Activated CD8-positive, alpha-beta T cell treated with anti-CD3 and anti-CD28 coated beads, Interleukin-2, amount 10 ng/mL, durations not matched to agents 7 days and 5 days (primary cell): ENCODE results near the gene GDPGP1. TPM values are rescaled to one million over a fixed set of nuclear protein-coding genes. Genes with fewer than 3 reads are reported as not detected.
"Not testable (repeated sequence)": the region's sequence is repeated elsewhere in the genome, so short reads cannot be mapped to it uniquely, and the experiment has no call there.

Experiments used
- ATAC-seq: fragments of 150-1000 bp; cut with Tn5 transposase; one replicate; pipeline ENCODE4 v1.10.0; 2021; ENCODE audit warnings: moderate library complexity
- CTCF ChIA-PET: fragments of 350-600 bp; sonication (Branson Sonifier 250); formaldehyde crosslinking; loops from one replicate; lab custom pipeline; 2021; ENCODE audit warnings: antibody characterized with exemption; lab: Charles Lee
- POLR2A ChIA-PET: fragments of 350-600 bp; sonication (Branson Sonifier 250); formaldehyde crosslinking; loops from one replicate; lab custom pipeline; 2021; ENCODE audit warnings: antibody characterized with exemption; lab: Charles Lee
- DNase-seq: peaks from one replicate; pipeline ENCODE4 v3.0.0-alpha.2; 2020
- H3K27ac Mint-ChIP-seq: one replicate; pipeline ENCODE4 v1.8.0; 2021; ENCODE audit warnings: mild to moderate bottlenecking, mixed read lengths
- H3K27me3 Mint-ChIP-seq: one replicate; pipeline ENCODE4 v1.8.0; 2021; ENCODE audit warnings: low read depth, mixed read lengths
- H3K36me3 Mint-ChIP-seq: one replicate; pipeline ENCODE4 v1.8.0; 2021; ENCODE audit warnings: low read depth, mixed read lengths
- H3K4me1 Mint-ChIP-seq: one replicate; pipeline ENCODE4 v1.8.0; 2021; ENCODE audit warnings: low read depth, mixed read lengths
- H3K4me3 Mint-ChIP-seq: one replicate; pipeline ENCODE4 v1.8.0; 2021; ENCODE audit warnings: mild to moderate bottlenecking, mixed read lengths
- H3K9me3 Mint-ChIP-seq: one replicate; pipeline ENCODE4 v1.8.0; 2022; ENCODE audit warnings: mixed read lengths; ENCODE audit not compliant: insufficient read depth
- total RNA-seq, 2 experiments: library from RNA; stranded (reverse); gene quantifications; one replicate each; pipeline ENCODE4 v1.2.3, GENCODE V29; 2021

Gene GDPGP1
- total RNA-seq, result 10 to 100 TPM; 10.0 to 12.1 TPM

GRCh38 chr15:90234096-90234988 is at the start of gene GDPGP1:
GDPGP1 (plus strand) TSS chr15:90234209; CDS start chr15:90240909, 6,700 bp downstream.
- DNase-seq (no peak), ATAC-seq (peak; percentile 73)
- H3K4me1 Mint-ChIP-seq, result peaks cover 54% of the 10 kb centered on the region
- peaks cover 41% of the 10 kb centered on the region for H3K36me3 Mint-ChIP-seq
- no peaks in the 10 kb centered on the region for H3K9me3 Mint-ChIP-seq
- H3K27me3 Mint-ChIP-seq, result no peaks in the 10 kb centered on the region
- peak within 1 kb of the TSS; percentile 93 for H3K27ac Mint-ChIP-seq
- ChIA-PET CTCF (interaction anchor here (1.0 to 4.0 kb wide), 9 partner anchors 12 to 147 kb away, joined by 3 to 17 read pairs (median 3); partner anchors contain the start of genes IDH2, NGRN, SEMA4B and TTLL13), POLR2A (interaction anchor here (0.6 to 4.7 kb wide), 15 partner anchors 9 to 727 kb away, joined by 3 to 35 read pairs (median 4); partner anchors contain the start of genes AP3S2, HDDC3, IDH2 and IQGAP1)
- peak within 1 kb of the TSS; percentile 92 for H3K4me3 Mint-ChIP-seq

- CTCF ChIA-PET, result interaction anchor here (1.7 kb wide), 1 partner anchor 34 kb away, joined by 3 read pairs; no protein-coding TSS in a partner anchor
- Mint-ChIP-seq H3K27ac (no peak overlapping the region), H3K36me3 (no peaks in the 10 kb centered on the region), H3K27me3 (peaks cover 8% of the 10 kb centered on the region), H3K4me1 (peaks cover 19% of the 10 kb centered on the region), H3K4me3 (peak overlapping the region; percentile 79), H3K9me3 (no peaks in the 10 kb centered on the region)
- ATAC-seq (peak; percentile 86), DNase-seq (peak; percentile 69)
- POLR2A ChIA-PET, result no interaction called here
Observed at GRCh38 chr15:90184786-90185704, 49.0 kb upstream of the GDPGP1 start.

GRCh38 chr15:90187257-90187868 is 46.6 kb upstream of the GDPGP1 start:
- ATAC-seq (no peak), DNase-seq (no peak)
- peaks cover 2% of the 10 kb centered on the region for H3K27me3 Mint-ChIP-seq
- H3K4me1 Mint-ChIP-seq, result peaks cover 33% of the 10 kb centered on the region
- CTCF ChIA-PET, result interaction anchor here (0.7 to 1.7 kb wide), 3 partner anchors 9 to 115 kb away, joined by 3 read pairs; no protein-coding TSS in a partner anchor
- no peaks in the 10 kb centered on the region for H3K9me3 Mint-ChIP-seq
- H3K27ac Mint-ChIP-seq, result no peak overlapping the region
- POLR2A ChIA-PET, result interaction anchor here (0.5 kb wide), 1 partner anchor 34 kb away, joined by 4 read pairs; no protein-coding TSS in a partner anchor
- no peak overlapping the region for H3K4me3 Mint-ChIP-seq
- H3K36me3 Mint-ChIP-seq, result no peaks in the 10 kb centered on the region

DNA sequence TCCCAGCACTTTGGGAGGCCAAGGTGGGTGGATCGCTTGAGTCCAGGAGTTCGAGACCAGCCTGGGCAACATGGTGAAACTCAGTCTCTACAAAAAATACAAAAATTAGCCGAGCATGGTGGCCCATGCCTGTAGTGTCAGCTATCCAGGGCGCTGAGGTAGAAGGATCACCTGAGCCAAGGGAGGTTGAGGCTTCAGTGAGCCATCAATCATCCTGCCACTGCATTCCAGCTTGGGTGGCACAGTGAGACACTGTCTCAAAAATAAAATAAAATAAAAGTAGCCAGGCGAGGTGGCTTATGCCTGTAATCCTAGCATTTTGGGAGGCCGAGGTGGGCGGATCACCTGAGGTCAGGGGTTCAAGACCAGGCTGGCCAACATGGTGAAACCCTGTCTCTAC is 45.9 kb upstream of the GDPGP1 start:
- H3K9me3 Mint-ChIP-seq, H3K4me3 Mint-ChIP-seq, H3K27ac Mint-ChIP-seq, H3K27me3 Mint-ChIP-seq, DNase-seq, H3K36me3 Mint-ChIP-seq, ATAC-seq: not testable (repeated sequence)
- CTCF ChIA-PET, result interaction anchor here (0.6 kb wide), 1 partner anchor 318 kb away, joined by 4 read pairs; no protein-coding TSS in a partner anchor
- peaks cover 40% of the 10 kb centered on the region for H3K4me1 Mint-ChIP-seq
- POLR2A ChIA-PET, result interaction anchor here (0.5 kb wide), 1 partner anchor 35 kb away, joined by 4 read pairs; no protein-coding TSS in a partner anchor

- ATAC-seq, result no peak
- no peaks in the 10 kb centered on the region for H3K9me3 Mint-ChIP-seq
- DNase-seq, result no peak
- peaks cover 2% of the 10 kb centered on the region for H3K27me3 Mint-ChIP-seq
- no peak overlapping the region for H3K4me3 Mint-ChIP-seq
- H3K36me3 Mint-ChIP-seq, result peaks cover 2% of the 10 kb centered on the region
- no peak overlapping the region for H3K27ac Mint-ChIP-seq
- H3K4me1 Mint-ChIP-seq, result peaks cover 44% of the 10 kb centered on the region
- ChIA-PET CTCF (interaction anchor here (1.2 to 4.0 kb wide), 2 partner anchors 12 to 25 kb away, joined by 3 to 19 read pairs; partner anchors contain the start of gene SEMA4B), POLR2A (no interaction called here)
Observed at GRCh38 chr15:90188914-90189748, 44.9 kb upstream of the GDPGP1 start.

DNA sequence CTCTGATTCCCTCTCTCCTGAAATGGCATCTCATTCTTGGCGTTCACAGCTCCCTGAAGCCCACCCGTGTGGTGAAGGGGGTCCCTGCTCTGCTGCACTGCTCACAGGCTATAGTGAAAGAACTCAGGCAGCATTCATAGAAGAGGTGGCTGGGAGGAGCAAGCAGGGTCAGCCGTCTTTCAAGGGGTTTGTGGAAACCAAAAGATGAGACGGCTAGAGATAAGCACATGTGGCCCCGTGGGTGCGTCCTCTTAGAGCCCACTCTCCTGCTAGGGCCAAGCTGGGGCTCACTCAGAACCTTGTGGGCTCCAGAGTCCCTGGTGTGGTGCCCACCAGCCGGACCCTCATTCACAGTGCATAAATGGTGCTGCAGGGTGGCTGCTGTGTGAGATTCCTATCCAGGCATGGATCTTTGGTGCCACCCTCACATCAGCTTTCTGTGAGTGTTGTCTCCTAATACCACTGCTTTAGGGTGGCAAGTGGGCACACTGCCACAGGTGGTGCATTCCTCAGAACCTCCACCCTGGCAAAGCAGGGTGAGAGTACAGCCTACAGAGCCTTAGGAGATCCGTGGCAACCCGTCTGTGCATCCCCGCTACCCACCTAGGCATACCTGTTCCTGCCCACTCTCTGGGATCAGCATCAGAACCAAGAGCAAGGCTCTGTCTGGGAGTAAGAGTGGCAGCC is 44.1 kb upstream of the GDPGP1 start:
- Mint-ChIP-seq H3K4me1 (peaks cover 40% of the 10 kb centered on the region), H3K9me3 (no peaks in the 10 kb centered on the region)

GRCh38 chr15:90190606-90191343 is 43.2 kb upstream of the GDPGP1 start:
- H3K9me3 Mint-ChIP-seq, result no peaks in the 10 kb centered on the region
- H3K27me3 Mint-ChIP-seq, result peaks cover 2% of the 10 kb centered on the region
- H3K4me3 Mint-ChIP-seq, result no peak overlapping the region
- DNase-seq (no peak), ATAC-seq (no peak)
- peaks cover 34% of the 10 kb centered on the region for H3K4me1 Mint-ChIP-seq
- POLR2A ChIA-PET, result no interaction called here
- H3K36me3 Mint-ChIP-seq, result peaks cover 2% of the 10 kb centered on the region
- H3K27ac Mint-ChIP-seq, result peak overlapping the region; percentile 35
- CTCF ChIA-PET, result interaction anchor here (2.1 to 4.0 kb wide), 2 partner anchors 10 to 48 kb away, joined by 7 to 19 read pairs; partner anchors contain the start of gene SEMA4B

More for the DNA sequence above, 44.1 kb upstream of the GDPGP1 start:
- Mint-ChIP-seq H3K27me3 (peaks cover 2% of the 10 kb centered on the region), H3K36me3 (peaks cover 2% of the 10 kb centered on the region), H3K27ac (peak overlapping the region; percentile 35), H3K4me3 (no peak overlapping the region)
- ATAC-seq (no peak), DNase-seq (no peak)
- POLR2A ChIA-PET, result no interaction called here
- CTCF ChIA-PET, result interaction anchor here (1.2 to 4.0 kb wide), 2 partner anchors 11 to 25 kb away, joined by 3 to 19 read pairs; partner anchors contain the start of gene SEMA4B

GRCh38 chr15:90191344-90191687 is 42.7 kb upstream of the GDPGP1 start:
- Mint-ChIP-seq H3K36me3 (peaks cover 2% of the 10 kb centered on the region), H3K27me3 (peaks cover 2% of the 10 kb centered on the region), H3K9me3 (no peaks in the 10 kb centered on the region), H3K4me1 (peaks cover 34% of the 10 kb centered on the region), H3K27ac (peak overlapping the region; percentile 78), H3K4me3 (no peak overlapping the region)
- ATAC-seq (no peak), DNase-seq (no peak)
- ChIA-PET CTCF (interaction anchor here (1.4 to 4.0 kb wide), 4 partner anchors 9 to 48 kb away, joined by 3 to 19 read pairs (median 6); partner anchors contain the start of gene SEMA4B), POLR2A (interaction anchor here (1.1 to 2.5 kb wide), 3 partner anchors 9 to 48 kb away, joined by 3 to 19 read pairs (median 3); partner anchors contain the start of gene SEMA4B)

DNA sequence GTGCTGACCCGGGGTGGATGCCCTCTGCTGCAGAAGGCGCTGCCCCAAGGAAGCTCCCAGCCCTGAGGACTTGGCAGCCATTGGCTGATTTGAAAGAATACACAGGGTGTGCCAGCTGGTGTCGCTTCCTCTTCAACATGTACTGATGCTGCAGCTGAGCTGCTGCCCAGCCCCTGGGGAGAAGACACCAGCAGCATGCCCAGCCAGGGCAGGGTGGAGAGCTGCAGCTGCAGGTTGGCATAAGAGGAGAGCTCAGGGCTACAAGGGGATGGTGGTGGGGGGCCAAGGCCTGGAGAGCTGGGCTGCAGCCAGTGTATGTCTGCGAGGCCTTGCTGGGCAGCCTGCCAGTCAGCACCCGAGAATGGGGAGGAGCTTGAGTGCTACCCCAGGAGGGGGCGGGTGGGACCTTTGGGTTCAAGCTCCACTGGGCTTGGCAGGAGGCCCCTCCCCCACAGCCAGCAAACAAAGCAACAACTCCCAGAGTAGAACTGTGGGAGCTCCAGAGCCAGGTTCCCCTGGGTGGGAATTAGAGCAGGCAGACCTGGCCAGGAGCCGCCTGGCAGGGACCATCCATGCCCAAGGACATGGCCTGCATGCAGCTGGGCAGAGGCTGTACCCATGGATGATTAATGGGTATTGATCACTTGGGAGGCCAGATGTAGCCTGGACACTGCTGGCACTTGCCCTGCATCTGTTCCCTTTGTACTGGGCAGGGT is 42.1 kb upstream of the GDPGP1 start:
- ChIA-PET POLR2A (interaction anchor here (0.6 to 2.5 kb wide), 5 partner anchors 9 to 178 kb away, joined by 3 to 19 read pairs (median 3); partner anchors contain the start of gene SEMA4B), CTCF (interaction anchor here (1.1 to 4.0 kb wide), 5 partner anchors 9 to 431 kb away, joined by 3 to 19 read pairs (median 5); partner anchors contain the start of gene SEMA4B)
- Mint-ChIP-seq H3K4me1 (peaks cover 34% of the 10 kb centered on the region), H3K9me3 (no peaks in the 10 kb centered on the region), H3K27ac (peak overlapping the region; percentile 78), H3K4me3 (peak overlapping the region; percentile 60), H3K36me3 (peaks cover 2% of the 10 kb centered on the region), H3K27me3 (peaks cover 2% of the 10 kb centered on the region)
- ATAC-seq (peak; percentile 65), DNase-seq (peak; percentile 31)
